NCI-H2227 treated with DMSO at 0.1 percent for 48 hours (cell line): ENCODE data around the gene ZNF385C.

Experiments used
- DNase-seq: peaks from one replicate; lab custom pipeline; 2025; lab: John Stamatoyannopoulos, UW

The ZNF385C gene

DNA sequence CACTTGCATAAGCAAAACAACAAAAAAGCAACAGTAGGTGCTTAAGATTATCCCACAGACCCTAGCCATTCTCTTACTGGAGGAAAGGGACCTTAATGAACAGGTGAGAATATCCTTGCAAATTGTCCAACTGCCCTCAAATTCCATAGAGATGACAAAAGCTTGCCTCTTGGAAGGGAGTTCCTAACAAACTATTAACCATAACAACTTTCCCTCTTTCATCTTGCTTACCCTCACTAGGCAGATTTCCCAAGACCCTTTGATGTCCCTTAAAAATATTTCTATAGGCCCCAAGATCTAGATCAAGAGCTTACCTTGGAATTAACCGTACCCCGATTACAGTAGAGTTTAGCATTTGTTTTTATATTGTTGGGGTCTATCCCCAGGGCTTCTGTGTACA is 109.9 kb downstream of the ZNF385C start:
- DNase-seq, result no peak

DNA sequence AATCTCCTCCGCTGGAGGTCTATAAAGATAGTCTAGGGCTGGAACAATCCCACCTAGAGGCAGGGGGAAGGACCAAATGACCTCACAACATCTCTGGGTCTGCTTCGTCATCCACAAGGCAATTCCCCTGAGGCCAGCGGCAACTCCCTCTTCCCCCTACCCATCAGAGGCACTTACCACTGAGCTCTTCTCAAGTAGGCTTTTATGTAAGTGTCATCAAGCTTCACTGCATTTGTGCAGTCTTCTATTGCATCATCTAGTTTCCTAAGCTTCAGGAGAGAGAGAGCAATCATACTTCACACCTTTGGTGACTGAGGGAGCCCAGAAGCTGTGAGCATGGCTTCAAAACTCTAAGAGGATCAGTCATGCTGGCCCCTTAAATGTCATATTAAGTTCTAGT is 110.6 kb downstream of the ZNF385C start:
- DNase-seq, result no peak

DNA sequence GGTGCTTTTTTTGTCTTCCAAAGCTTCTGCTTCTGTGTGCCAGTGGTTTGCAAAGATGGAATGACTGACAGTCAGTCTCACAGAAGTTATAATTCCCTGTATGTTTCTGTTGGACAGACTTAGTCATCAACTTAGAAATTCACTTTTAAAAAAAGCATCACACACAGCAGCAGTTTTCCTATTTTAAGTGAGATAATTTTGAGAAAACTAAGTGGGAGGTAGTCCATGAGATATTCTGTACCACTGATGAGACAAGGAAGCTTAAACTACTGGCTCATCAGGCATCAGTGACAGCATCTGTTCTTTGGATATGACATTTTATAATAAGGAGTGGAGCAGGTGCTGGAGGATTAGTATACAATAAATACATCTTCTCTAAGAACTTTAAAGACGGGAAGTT is 111.6 kb downstream of the ZNF385C start:
- DNase-seq, result no peak

DNA sequence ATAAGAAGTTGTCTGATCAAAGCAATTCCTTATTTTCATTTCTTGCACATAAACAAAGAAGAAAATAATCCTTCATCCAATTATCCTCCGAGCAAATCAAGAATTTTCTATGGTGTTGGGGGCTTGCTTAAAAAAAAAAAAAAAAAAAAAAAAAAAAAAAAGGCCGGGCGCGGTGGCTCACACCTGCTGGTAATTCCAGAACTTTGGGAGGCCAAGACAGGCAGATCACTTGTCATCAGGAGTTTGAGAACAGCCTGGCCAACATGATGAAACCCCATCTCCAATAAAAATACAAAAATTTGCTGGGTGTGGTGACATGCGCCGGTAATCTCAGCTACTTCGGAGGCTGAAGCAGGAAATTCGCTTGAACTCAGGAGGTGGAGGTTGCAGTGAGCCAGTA is 112.4 kb downstream of the ZNF385C start:
- no peak for DNase-seq

DNA sequence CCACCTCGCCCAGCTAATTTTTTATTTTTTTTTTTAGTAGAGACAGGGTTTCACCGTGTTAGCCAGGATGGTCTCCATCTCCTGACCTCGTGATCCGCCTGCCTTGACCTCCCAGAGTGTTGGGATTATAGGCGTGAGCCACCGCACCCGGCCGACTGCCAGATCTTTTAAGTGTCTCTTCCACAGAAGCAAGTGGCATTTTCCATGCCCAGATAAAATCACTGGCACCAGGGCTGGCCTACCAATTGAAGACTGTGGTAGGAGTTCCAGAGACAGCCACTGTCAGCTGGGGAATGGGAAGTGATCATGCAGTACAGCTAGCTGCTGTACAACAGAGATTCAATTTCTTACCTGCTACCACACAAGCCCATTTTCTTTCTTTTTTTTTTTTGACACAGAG is 113.8 kb downstream of the ZNF385C start:
- DNase-seq, result no peak

DNA sequence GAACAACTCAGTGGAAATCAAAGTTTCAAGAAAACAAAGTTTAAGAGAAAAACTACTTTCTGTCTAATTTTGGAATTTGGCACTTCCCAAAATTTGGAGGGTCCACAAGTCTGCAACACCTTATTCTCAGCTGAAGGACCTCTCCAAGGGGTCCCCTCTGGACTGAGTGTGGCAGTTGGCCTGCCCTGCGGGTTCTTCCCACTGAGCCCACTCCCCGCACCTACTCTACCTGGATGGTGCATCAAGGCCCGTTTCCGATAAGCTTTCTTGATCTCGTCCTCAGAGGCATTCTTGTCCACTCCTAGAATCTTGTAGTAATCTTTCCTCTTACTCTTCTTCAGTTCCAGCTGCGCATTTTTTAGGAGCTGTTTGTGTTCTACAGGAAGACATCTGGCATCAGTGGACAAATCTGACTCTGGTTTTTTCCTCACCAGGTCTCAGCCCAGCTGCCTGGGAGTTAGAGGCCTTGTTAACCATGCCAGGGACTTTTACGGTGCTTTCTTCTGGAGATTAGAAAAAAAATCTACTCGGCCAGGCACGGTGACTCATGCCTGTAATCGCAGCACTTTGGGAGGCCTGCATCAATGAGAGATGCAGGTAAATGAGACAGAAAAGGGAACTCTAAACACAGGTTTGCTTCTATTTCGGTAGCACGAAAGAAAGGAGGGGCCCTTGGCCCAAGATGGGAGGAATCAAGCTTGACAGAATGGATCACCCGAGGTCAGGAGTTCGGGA is 116.1 kb downstream of the ZNF385C start:
- DNase-seq, result peak; percentile 30

DNA sequence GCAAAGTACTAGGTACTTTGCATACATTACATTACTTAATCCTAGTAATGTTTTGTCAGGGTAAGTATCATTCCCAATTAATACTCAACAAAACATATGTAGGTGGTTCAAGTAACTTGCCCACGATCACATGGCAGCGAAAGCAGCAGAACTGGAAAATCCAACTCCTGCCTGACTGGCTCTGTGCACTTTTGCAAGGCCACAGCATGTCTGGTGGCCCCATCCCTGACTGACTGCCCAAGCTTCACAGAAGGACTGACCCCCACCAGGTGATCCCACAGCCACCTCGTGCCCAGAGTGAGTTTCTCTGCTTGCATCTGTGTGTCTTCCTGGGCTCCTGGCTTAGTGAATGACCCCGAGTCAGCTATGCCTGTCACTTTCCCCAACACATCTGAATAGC is 120.3 kb downstream of the ZNF385C start:
- no peak for DNase-seq

DNA sequence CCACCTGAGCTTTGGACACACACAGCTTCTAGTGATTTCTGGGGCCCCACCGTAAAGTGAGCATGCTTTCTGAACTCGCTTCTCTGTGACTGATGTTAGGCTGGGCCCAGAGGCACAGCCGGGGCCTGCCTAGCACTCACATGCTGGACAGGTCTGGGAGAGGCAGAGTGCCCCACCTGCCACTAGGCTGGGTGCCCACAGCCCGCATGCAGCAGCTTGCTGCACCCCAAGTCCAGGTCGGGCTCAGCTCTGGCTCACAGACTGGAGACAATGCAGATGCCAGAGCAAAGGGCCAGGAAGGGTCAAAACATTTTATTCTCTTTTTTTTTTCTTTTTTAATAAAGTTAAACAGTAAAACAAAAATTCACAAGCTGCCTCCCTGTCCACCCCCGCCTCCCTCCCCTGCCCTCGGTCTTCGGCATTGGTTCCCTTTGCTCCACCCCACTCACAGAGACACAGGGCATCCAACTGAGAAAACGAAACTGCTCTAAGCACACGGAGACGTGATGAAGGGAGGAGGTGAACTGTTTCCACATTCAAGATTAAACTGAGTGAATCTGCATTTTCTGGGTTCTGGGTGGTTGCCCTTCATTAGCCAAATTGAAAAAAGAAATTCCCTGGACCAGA is 122.0 kb downstream of the ZNF385C start:
- no peak for DNase-seq
